Mesodermal cell (in vitro differentiated cells): ENCODE data around the gene NEUROD4.

ENCODE experiments used
- H3K27ac ChIP-seq: 2 replicates; pipeline ENCODE4 v1.7.0; 2013; ENCODE audit warnings: mild to moderate bottlenecking, low read depth, low read length, moderate library complexity; ENCODE audit not compliant: severe bottlenecking
- H3K36me3 ChIP-seq: 2 replicates; pipeline ENCODE4 v1.7.1; 2013; ENCODE audit warnings: mild to moderate bottlenecking, low read length, moderate library complexity; ENCODE audit not compliant: control insufficient read depth, insufficient read depth
- H3K4me1 ChIP-seq: one replicate; pipeline ENCODE4 v1.7.1; 2013; ENCODE audit warnings: mild to moderate bottlenecking, low read length; ENCODE audit not compliant: insufficient read depth, control insufficient read depth, poor library complexity, severe bottlenecking
- H3K4me3 ChIP-seq: 2 replicates; pipeline ENCODE4 v1.7.0; 2013; ENCODE audit warnings: low read length, control low read depth, mild to moderate bottlenecking; ENCODE audit not compliant: insufficient read depth, poor library complexity, severe bottlenecking; ENCODE audit errors: extremely low read depth
- H3K9me3 ChIP-seq: 2 replicates; pipeline ENCODE4 v1.7.1; 2013; ENCODE audit warnings: mild to moderate bottlenecking, low read length, moderate library complexity; ENCODE audit not compliant: control insufficient read depth
- WGBS, 2 experiments: methylation state at CpG; one replicate each; pipeline ENCODE4 v1.1.5; 2013; ENCODE audit warnings: missing lambda C conversion rate in 2 of 2; ENCODE audit not compliant: insufficient coverage in 2 of 2; 5-methylcytosine and 5-hydroxymethylcytosine counted together

Gene NEUROD4

GRCh38 chr12:54998958-54999510 is 20.7 kb upstream of the NEUROD4 start:
- no peaks in the 10 kb centered on the region for H3K4me1 ChIP-seq
- 81 to 90% methylated on average over 1 to 3 of the region's 5 CpGs for WGBS, 2 experiments

DNA sequence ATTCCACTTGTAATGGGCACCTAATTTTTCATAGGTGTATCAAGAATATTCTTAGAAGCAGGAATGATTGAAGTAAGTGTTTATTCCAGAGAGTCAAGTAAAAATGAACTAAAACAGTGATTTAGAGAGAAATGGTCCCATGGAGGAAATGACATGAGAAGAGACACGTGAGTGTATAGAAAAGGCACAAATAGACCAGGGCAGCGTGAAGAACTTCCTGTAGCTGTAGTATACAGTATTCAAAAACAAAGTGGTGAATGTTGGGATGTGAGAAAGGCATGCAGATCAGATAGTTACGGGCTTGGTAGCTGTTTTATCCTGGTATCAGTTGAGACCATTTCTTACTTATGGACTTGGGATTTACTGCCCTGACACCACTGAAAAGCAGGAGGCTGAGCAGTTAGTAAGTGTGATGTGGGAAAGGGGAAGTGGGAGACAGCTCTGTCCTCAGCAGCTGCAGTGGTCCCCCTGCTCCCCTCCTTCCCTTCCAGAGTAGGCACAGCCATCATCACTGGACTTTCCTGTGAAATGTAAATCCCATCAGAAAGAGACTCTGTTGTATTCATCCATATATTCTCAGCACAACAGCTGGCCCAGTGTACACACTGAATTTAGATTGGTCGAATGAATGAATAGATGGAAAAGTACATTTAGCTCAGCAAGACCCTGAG is 18.4 kb upstream of the NEUROD4 start:
- Histone ChIP-seq H3K36me3 (no peaks in the 10 kb centered on the region), H3K4me3 (no peak overlapping the region), H3K4me1 (no peaks in the 10 kb centered on the region), H3K27ac (no peak overlapping the region), H3K9me3 (no peaks in the 10 kb centered on the region)
- 89 to 93% methylated on average over 3 to 4 of the region's 4 CpGs for WGBS, 2 experiments

More at GRCh38 chr12:54998958-54999510, 20.7 kb upstream of the NEUROD4 start:
- Histone ChIP-seq H3K27ac (no peak overlapping the region), H3K36me3 (no peaks in the 10 kb centered on the region), H3K4me3 (no peak overlapping the region), H3K9me3 (no peaks in the 10 kb centered on the region)

GRCh38 chr12:55002355-55002754 is 17.4 kb upstream of the NEUROD4 start:
- Histone ChIP-seq H3K36me3 (no peaks in the 10 kb centered on the region), H3K9me3 (no peaks in the 10 kb centered on the region), H3K4me3 (no peak overlapping the region), H3K27ac (no peak overlapping the region), H3K4me1 (no peaks in the 10 kb centered on the region)
- 81 to 88% methylated on average over 2 of the region's 2 CpGs for WGBS, 2 experiments

DNA sequence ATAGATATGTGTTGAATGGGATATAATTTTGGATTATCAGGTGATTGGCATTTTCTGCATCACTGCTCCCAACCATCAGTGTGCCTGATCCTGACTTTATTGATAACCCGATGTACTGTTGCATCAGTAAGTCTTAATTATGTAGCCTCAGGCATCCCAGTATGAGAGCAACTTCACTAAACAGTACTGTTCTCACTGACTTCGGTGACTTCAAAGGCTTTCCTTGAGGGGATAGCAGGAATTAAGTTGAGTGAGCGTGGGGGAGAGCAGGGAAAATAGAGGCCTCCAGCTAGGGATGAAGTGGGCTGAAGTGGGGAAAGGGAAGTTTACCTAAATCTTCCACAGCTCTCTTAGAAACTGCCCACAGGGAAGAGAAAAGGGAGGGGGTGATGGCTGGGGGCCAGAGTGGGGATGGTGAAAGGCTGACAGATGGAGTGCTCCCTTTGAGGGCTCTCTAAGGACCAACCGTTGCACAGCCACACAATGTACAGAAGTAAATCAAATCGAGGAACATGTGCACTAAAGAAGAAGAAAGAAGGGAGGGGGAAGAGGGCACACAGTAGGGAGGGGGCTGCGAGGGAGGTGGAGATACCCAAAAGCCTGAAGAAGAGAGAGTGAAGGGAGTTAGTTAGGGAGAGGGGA is 10.7 kb upstream of the NEUROD4 start:
- Histone ChIP-seq H3K4me3 (no peak overlapping the region), H3K4me1 (no peaks in the 10 kb centered on the region), H3K36me3 (no peaks in the 10 kb centered on the region), H3K27ac (no peak overlapping the region), H3K9me3 (no peaks in the 10 kb centered on the region)
- 69 to 71% methylated on average over 4 to 5 of the region's 6 CpGs for WGBS, 2 experiments

- Histone ChIP-seq H3K4me1 (no peaks in the 10 kb centered on the region), H3K4me3 (no peak overlapping the region), H3K27ac (no peak overlapping the region), H3K36me3 (no peaks in the 10 kb centered on the region), H3K9me3 (no peaks in the 10 kb centered on the region)
- 75% methylated on average over 1 of the region's 3 CpGs; no CpG with 5 or more reads in 1 of the 2 experiments for WGBS, 2 experiments
Observed at GRCh38 chr12:55017416-55017925, 2.3 kb upstream of the NEUROD4 start.

GRCh38 chr12:55024575-55024974 is 4.8 kb downstream of the NEUROD4 start:
- Histone ChIP-seq H3K9me3 (no peaks in the 10 kb centered on the region), H3K4me3 (no peak overlapping the region), H3K27ac (no peak overlapping the region), H3K36me3 (no peaks in the 10 kb centered on the region), H3K4me1 (no peaks in the 10 kb centered on the region)
- 83% methylated on average over 1 of the region's 2 CpGs; no CpG with 5 or more reads in 1 of the 2 experiments for WGBS, 2 experiments

GRCh38 chr12:55025508-55025907 is 5.7 kb downstream of the NEUROD4 start:
- Histone ChIP-seq H3K4me1 (no peaks in the 10 kb centered on the region), H3K9me3 (no peaks in the 10 kb centered on the region), H3K4me3 (no peak overlapping the region), H3K36me3 (no peaks in the 10 kb centered on the region), H3K27ac (no peak overlapping the region)
- WGBS, 2 experiments = 94 to 100% methylated on average over 1 to 2 of the region's 2 CpGs

DNA sequence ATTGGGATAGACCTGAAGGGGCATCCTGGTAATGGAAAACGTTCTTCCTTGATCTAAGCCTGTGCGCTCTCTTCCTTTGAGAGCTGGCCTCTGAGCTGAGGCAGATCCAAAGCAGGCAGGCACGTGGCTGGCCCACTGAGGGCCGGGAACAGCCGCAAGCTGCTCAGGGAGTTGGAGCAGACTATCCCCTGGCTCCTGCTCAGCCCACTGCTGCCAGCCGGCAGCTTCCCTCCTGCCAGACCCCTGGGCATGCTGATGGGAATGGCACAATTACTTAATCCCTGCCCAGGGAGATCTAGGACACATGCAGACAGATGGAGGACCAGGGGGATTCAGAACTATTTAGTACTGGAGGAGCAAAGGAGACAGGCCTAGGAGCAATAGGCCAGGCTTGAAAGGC is 14.4 kb downstream of the NEUROD4 start:
- H3K4me3 ChIP-seq = no peak overlapping the region
- H3K27ac ChIP-seq = no peak overlapping the region
- 78 to 82% methylated on average over 6 of the region's 6 CpGs for WGBS, 2 experiments
- no peaks in the 10 kb centered on the region for H3K9me3 ChIP-seq
- no peaks in the 10 kb centered on the region for H3K4me1 ChIP-seq
- no peaks in the 10 kb centered on the region for H3K36me3 ChIP-seq

DNA sequence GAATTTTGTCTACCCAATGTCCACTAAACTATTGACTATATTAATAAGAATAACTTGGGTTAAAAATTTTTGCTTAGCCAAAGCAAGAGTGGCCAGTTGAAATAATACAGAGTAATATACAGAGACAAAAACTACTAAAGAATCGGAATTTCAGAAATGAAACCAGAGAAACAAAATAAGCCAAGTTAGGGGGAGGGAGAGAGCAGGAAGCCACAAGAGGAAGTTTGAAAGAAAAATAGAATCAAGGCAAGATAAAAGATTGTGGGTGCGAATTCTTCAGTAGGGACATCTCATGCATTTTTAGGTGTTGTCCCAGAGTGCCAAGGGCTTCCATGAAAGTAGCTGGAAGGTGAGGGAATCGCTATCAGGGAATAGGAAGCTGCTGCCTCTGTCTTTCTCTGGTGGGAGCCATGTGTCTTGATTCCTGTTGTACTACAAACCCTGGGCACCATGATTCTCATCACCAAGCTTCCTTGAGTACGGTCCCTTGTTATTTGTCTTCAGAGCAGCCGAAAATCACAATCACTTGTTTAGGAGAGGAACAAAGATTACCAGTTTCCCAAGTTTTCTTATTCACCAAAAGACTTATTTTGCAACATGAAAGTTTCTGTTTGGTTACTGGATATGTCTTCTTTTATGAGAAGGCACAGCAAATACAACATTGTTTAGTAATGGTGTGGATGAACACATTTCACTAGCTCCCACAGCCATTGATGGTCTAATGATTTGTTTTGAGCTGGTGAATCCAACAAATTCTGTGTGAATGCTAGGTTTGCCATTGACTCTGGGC is 16.7 kb downstream of the NEUROD4 start:
- Histone ChIP-seq H3K9me3 (no peaks in the 10 kb centered on the region), H3K4me3 (no peak overlapping the region), H3K27ac (no peak overlapping the region), H3K4me1 (no peaks in the 10 kb centered on the region), H3K36me3 (no peaks in the 10 kb centered on the region)
- 100% methylated on average over 2 of the region's 5 CpGs for WGBS, 2 experiments

DNA sequence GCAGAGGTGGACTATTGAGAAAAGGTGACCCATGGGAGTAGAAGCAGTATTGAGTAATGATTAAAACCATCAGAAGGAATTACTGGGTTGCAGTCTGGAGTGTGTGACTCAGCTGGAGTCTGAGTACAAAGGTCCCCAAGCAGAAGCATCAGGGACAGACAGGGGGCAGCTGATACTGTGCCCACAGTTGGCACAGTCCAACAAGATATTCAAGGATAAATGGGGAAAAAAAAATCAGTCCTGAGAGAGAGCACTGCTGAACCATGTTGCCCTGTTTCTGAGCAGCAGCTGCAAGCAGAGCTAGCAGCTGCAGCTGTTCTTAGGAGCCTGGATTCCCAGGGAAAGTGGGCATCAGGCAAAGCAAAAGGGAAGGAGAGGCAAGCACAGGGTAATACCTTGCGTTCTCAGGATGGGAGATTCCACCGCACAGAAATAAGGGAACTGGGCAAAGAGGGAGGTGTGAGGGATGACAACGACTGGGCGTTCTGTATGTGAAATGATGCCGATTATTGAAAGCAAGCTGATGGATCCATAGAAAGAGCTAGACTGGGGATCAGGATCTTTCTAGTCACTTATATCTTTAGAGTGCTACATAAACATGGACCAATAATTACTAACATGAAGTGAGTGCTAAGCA is 17.7 kb downstream of the NEUROD4 start:
- Histone ChIP-seq H3K36me3 (no peaks in the 10 kb centered on the region), H3K4me1 (no peaks in the 10 kb centered on the region), H3K27ac (no peak overlapping the region), H3K4me3 (no peak overlapping the region), H3K9me3 (no peaks in the 10 kb centered on the region)
- 91 to 92% methylated on average over 5 of the region's 5 CpGs for WGBS, 2 experiments
